Measurements from ENCODE around the gene TBL1X. TPM values are rescaled to one million over a fixed set of nuclear protein-coding genes. Genes with fewer than 3 reads are reported as not detected.

TBL1X gene
- total RNA-seq, 4 donors from 2014 or later: 25.3 to 54.1 (median 38.2) TPM

DNA sequence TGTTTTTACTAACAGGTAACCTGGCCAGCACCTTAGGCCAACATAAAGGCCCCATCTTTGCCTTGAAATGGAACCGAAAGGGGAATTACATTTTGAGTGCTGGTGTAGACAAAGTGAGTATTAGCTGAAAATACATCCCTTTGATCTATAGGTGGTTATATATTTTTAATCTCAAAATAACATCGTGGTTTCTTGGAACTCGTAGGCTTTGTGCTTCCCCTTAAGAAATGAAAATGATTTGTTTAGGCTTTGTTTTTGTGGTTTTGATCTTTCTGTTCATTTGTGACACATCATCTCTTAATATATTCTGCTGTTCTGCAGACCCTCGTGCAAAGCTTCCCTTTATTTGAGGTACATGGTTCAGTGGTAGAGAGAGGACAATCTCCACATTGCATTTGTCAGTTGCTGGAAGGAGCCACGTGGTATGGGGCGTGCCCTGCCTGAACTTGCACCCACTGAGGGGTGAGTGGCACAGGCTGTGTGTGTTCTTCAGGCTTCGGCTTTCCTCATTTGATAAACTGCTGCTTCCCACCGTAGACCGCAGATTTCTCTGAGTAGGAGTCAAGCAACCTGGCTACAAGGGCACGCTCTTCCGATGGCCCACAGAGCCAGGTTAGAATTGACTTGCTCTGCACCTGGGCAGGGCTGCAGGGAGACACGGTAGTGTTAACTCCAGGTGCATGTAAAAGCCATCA lies 228.6 kb downstream of the TBL1X start:
- DNase-seq (ENCODE audit: extremely low spot score): no peak
- 67% methylated on average over 8 of the region's 12 CpGs for WGBS
- Histone ChIP-seq H3K27ac (replicated peaks in 1 of 4) (no peak overlapping the region), H3K4me1 (no peaks in the 10 kb centered on the region), H3K9me3 (no peaks in the 10 kb centered on the region), H3K4me3 (no peak overlapping the region), H3K27me3 (no peaks in the 10 kb centered on the region), H3K36me3 (peaks cover 0 to 64% (median 38%) of the 10 kb centered on the region in 4 donors)
- TF ChIP-seq POLR2AphosphoS5 (IDR thresholded peaks at IDR 0.05) (no peak), POLR2A (IDR thresholded peaks at IDR 0.05; ENCODE audit: low read depth) (no peak), EP300 (IDR thresholded peaks at IDR 0.05) (no peak)
- TF ChIP-seq, protein P1, sequence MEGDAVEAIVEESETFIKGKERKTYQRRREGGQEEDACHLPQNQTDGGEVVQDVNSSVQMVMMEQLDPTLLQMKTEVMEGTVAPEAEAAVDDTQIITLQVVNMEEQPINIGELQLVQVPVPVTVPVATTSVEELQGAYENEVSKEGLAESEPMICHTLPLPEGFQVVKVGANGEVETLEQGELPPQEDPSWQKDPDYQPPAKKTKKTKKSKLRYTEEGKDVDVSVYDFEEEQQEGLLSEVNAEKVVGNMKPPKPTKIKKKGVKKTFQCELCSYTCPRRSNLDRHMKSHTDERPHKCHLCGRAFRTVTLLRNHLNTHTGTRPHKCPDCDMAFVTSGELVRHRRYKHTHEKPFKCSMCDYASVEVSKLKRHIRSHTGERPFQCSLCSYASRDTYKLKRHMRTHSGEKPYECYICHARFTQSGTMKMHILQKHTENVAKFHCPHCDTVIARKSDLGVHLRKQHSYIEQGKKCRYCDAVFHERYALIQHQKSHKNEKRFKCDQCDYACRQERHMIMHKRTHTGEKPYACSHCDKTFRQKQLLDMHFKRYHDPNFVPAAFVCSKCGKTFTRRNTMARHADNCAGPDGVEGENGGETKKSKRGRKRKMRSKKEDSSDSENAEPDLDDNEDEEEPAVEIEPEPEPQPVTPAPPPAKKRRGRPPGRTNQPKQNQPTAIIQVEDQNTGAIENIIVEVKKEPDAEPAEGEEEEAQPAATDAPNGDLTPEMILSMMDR (IDR thresholded peaks at IDR 0.05): no peak
- intact Hi-C loops (cut with DNase I): no loop called here

DNA sequence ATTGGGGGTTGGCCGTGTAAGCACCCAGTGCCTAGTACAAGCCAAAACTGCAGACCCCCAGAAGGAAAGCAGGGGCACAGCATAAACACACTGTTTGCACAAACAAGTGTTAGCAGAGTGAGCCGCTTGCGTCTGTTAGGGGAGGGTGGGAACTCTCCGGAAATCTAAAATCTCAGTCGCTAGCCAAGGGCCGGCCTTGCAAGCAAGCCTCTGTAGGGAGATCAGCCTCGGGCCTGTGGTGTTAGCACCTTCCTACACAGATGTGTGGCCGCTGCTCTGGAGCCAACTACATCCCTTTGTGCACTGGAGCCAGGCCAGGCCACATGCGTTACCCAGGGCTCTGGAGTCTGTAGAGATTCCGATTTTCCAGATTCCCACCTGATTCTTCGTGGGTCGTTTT lies 233.7 kb downstream of the TBL1X start:
- WGBS: 87% methylated on average over 11 of the region's 12 CpGs
- peaks cover 0 to 37% (median 20%) of the 10 kb centered on the region in 4 donors for H3K36me3 ChIP-seq
- intact Hi-C loops (cut with DNase I): no loop called here
- no peak overlapping the region for H3K27ac ChIP-seq (replicated peaks in 1 of 4)
- H3K9me3 ChIP-seq: no peaks in the 10 kb centered on the region
- no peaks in the 10 kb centered on the region for H3K4me1 ChIP-seq
- DNase-seq (ENCODE audit: extremely low spot score): no peak
- H3K27me3 ChIP-seq: no peaks in the 10 kb centered on the region
- TF ChIP-seq, protein P1 (IDR thresholded peaks at IDR 0.05): no peak
- TF ChIP-seq EP300 (IDR thresholded peaks at IDR 0.05) (no peak), POLR2A (IDR thresholded peaks at IDR 0.05; ENCODE audit: low read depth) (no peak), POLR2AphosphoS5 (IDR thresholded peaks at IDR 0.05) (no peak)
- H3K4me3 ChIP-seq: no peak overlapping the region

DNA sequence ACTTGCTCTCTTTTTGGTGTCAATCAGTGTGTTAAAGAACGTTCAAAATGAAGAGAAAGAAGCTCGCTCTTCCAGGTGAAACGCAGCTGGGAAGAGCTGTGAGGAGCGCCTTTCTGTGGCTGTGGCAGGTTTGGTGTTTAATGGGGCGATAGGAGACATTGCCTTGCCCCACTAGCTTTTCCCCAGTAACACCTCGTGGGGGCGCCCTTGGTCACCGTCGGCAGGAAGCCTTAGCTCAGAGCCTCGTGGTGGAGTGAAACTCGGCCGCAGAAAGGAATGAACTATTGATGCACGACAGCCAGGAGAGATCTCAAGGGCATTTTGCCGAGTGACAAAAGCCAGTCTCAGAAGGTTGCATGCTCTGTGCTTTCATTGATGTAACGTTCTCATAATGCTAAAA lies 235.7 kb downstream of the TBL1X start:
- 80% methylated on average over 12 of the region's 15 CpGs for WGBS
- no peak for DNase-seq (ENCODE audit: extremely low spot score)
- Histone ChIP-seq H3K9me3 (peaks cover 0 to 12% (median 0%) of the 10 kb centered on the region in 4 donors), H3K4me1 (no peaks in the 10 kb centered on the region), H3K4me3 (no peak overlapping the region), H3K36me3 (peaks cover 0 to 31% (median 23%) of the 10 kb centered on the region in 4 donors), H3K27me3 (no peaks in the 10 kb centered on the region), H3K27ac (replicated peaks in 1 of 4) (no peak overlapping the region)
- intact Hi-C loops (cut with DNase I): no loop called here
- TF ChIP-seq POLR2AphosphoS5 (IDR thresholded peaks at IDR 0.05) (no peak), POLR2A (IDR thresholded peaks at IDR 0.05; ENCODE audit: low read depth) (no peak), EP300 (IDR thresholded peaks at IDR 0.05) (no peak)
- TF ChIP-seq, protein P1 (IDR thresholded peaks at IDR 0.05): no peak

DNA sequence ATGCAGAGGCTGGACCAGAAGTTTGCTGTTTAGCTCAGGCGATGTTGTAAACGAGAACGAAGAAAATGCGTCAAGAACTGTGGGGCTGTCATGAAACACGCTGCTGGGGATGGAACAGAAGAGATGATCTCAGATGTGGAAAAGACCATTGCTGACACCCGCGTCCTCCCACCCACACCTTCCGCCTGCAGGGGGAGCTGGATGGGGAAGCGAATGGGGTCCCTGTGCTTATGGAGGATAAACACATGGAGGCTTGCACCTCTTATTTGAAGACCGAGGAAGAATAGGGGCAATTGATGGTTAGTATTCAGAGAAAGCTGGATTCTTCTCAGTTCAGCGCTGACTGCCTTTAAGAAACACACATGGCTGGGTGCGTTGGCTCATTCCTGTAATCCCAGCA lies 236.9 kb downstream of the TBL1X start:
- Histone ChIP-seq H3K27me3 (no peaks in the 10 kb centered on the region), H3K4me1 (no peaks in the 10 kb centered on the region), H3K36me3 (peaks cover 0 to 31% (median 23%) of the 10 kb centered on the region in 4 donors), H3K4me3 (no peak overlapping the region), H3K27ac (replicated peaks in 1 of 4) (no peak overlapping the region), H3K9me3 (peaks cover 0 to 12% (median 0%) of the 10 kb centered on the region in 4 donors)
- no peak for DNase-seq (ENCODE audit: extremely low spot score)
- 95% methylated on average over 12 of the region's 12 CpGs for WGBS
- TF ChIP-seq, protein P1 (IDR thresholded peaks at IDR 0.05): no peak
- TF ChIP-seq POLR2A (IDR thresholded peaks at IDR 0.05; ENCODE audit: low read depth): no peak
- intact Hi-C loops (cut with DNase I): no loop called here

DNA sequence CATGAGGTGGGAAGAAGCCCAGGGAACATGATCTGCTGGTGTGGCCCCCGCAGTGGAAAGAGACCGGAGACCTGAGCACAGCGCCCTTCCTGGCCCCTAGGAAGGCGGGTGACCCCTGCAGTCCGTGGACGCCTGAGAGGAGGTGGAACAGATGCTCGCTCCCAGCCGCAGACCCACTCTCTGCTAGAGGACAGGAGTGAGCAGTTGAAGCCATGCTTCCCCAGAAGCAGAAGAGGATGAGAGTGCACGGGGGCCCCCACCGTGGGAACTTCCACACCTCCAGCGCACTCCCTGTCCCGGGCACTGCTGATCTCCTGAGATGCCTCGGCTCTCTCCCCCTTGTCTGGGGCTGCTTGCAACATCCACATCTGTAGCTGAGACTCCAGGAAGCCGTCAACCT lies 238.5 kb downstream of the TBL1X start:
- no peaks in the 10 kb centered on the region for H3K27me3 ChIP-seq
- peaks cover 0 to 25% (median 19%) of the 10 kb centered on the region in 4 donors for H3K36me3 ChIP-seq
- no peak overlapping the region for H3K27ac ChIP-seq (replicated peaks in 1 of 4)
- no peak for DNase-seq (ENCODE audit: extremely low spot score)
- no peak overlapping the region for H3K4me3 ChIP-seq
- no peaks in the 10 kb centered on the region for H3K4me1 ChIP-seq
- 93% methylated on average over 13 of the region's 14 CpGs for WGBS
- TF ChIP-seq POLR2AphosphoS5 (IDR thresholded peaks at IDR 0.05) (no peak), POLR2A (IDR thresholded peaks at IDR 0.05; ENCODE audit: low read depth) (no peak), EP300 (IDR thresholded peaks at IDR 0.05) (no peak)
- TF ChIP-seq, protein P1 (IDR thresholded peaks at IDR 0.05): no peak
- intact Hi-C loops (cut with DNase I): no loop called here
- H3K9me3 ChIP-seq: peaks cover 0 to 12% (median 0%) of the 10 kb centered on the region in 4 donors

All from esophagus muscularis mucosa (tissue), 4 donors.